Vagina (tissue), 2 donors: ENCODE data around the gene STK24. TPM values are rescaled to one million over a fixed set of nuclear protein-coding genes. Genes with fewer than 3 reads are reported as not detected.

Experiments used
- DNase-seq, 2 donors: peaks; one replicate each; pipeline ENCODE4 v3.0.0-alpha.2; 2017; ENCODE audit errors: extremely low spot score in 2 of 2
- H3K27ac ChIP-seq: fragments of 200-600 bp; sonication (generic); one replicate; pipeline ENCODE4 v1.5.1; 2019
- H3K27me3 ChIP-seq: fragments of 200-600 bp; sonication (generic); one replicate; pipeline ENCODE4 v1.5.1; 2019
- H3K36me3 ChIP-seq, 2 donors: fragments of 200-600 bp; sonication (generic); one replicate each; pipeline ENCODE4 v1.5.1; 2017 to 2019
- H3K4me1 ChIP-seq: fragments of 200-600 bp; sonication (generic); one replicate; pipeline ENCODE4 v1.5.1; 2019
- H3K4me3 ChIP-seq, 2 donors: fragments of 200-600 bp; sonication (generic); 1 replicate in 1 of 2; 2 replicates in 1 of 2; pipeline ENCODE4 v1.5.1; 2016 to 2019
- H3K9me3 ChIP-seq: fragments of 200-600 bp; sonication (generic); one replicate; pipeline ENCODE4 v1.5.1; 2019
- CTCF ChIP-seq, 3 experiments: fragments of 450-650 bp in 2 of 3; fragments of 200-600 bp in 1 of 3; sonication (generic) in 1 of 3; IDR thresholded peaks; one replicate each; pipeline ENCODE4 v1.5.1; 2017 to 2019; ENCODE audit warnings: antibody characterized with exemption in 3 of 3, mild to moderate bottlenecking in 2 of 3, moderate library complexity in 2 of 3
- POLR2A ChIP-seq, 2 donors: fragments of 450-650 bp; IDR thresholded peaks; one replicate each; pipeline ENCODE4 v1.6.1; 2017; ENCODE audit warnings: antibody characterized with exemption in 2 of 2, mild to moderate bottlenecking in 2 of 2, moderate library complexity in 2 of 2
- POLR2AphosphoS5 ChIP-seq, 2 donors: sonication (generic); formaldehyde crosslinking; IDR thresholded peaks; one replicate each; pipeline ENCODE4 v1.9.0; 2017; ENCODE audit warnings: antibody characterized with exemption in 2 of 2, mild to moderate bottlenecking in 2 of 2, low read depth in 1 of 2; ENCODE audit not compliant: insufficient read depth in 1 of 2
- intact Hi-C: fragments of 100-400 bp; cut with DNase I; formaldehyde crosslinking; loops from one replicate; pipeline ENCODE4 v1.15.1; 2023
- total RNA-seq: library from RNA; depleted of rRNA; stranded (reverse); fragments of >200 nt; gene quantifications from one replicate; pipeline ENCODE4 v1.2.3, GENCODE V29; 2016

Gene STK24
- total RNA-seq, 1 donor from 2014 or later = 82.5 TPM

- H3K4me3 ChIP-seq = no peak overlapping the region
- H3K9me3 ChIP-seq = no peaks in the 10 kb centered on the region
- H3K4me1 ChIP-seq = peaks cover 84% of the 10 kb centered on the region
- intact Hi-C loops = no loop called here
- H3K36me3 ChIP-seq = peaks cover 0 to 8% of the 10 kb centered on the region in 2 donors
- no peak overlapping the region for H3K27ac ChIP-seq
- no peaks in the 10 kb centered on the region for H3K27me3 ChIP-seq
- DNase-seq = no peak
- TF ChIP-seq POLR2AphosphoS5 (IDR thresholded peaks at IDR 0.05; ENCODE audit: insufficient read depth in 1 of 2, low read depth in 1 of 2) = no peak
- no peak for TF ChIP-seq CTCF (IDR thresholded peaks at IDR 0.05)
- no peak for TF ChIP-seq POLR2A (IDR thresholded peaks at IDR 0.05)
Observed at GRCh38 chr13:98549006-98549727, 27.7 kb downstream of the STK24 start.

GRCh38 chr13:98548230-98548629 is 28.7 kb downstream of the STK24 start:
- peaks cover 0 to 8% of the 10 kb centered on the region in 2 donors for H3K36me3 ChIP-seq
- no peak for TF ChIP-seq CTCF (IDR thresholded peaks at IDR 0.05)
- TF ChIP-seq POLR2A (IDR thresholded peaks at IDR 0.05) = no peak
- TF ChIP-seq POLR2AphosphoS5 (IDR thresholded peaks at IDR 0.05; ENCODE audit: insufficient read depth in 1 of 2, low read depth in 1 of 2) = no peak
- no peaks in the 10 kb centered on the region for H3K9me3 ChIP-seq
- no peak overlapping the region for H3K4me3 ChIP-seq
- peaks cover 85% of the 10 kb centered on the region for H3K4me1 ChIP-seq
- no peaks in the 10 kb centered on the region for H3K27me3 ChIP-seq
- H3K27ac ChIP-seq = no peak overlapping the region
- no peak for DNase-seq
- intact Hi-C loops = no loop called here

GRCh38 chr13:98547455-98547854 is 29.5 kb downstream of the STK24 start:
- no peaks in the 10 kb centered on the region for H3K9me3 ChIP-seq
- peaks cover 0 to 8% of the 10 kb centered on the region in 2 donors for H3K36me3 ChIP-seq
- no peaks in the 10 kb centered on the region for H3K27me3 ChIP-seq
- peaks cover 85% of the 10 kb centered on the region for H3K4me1 ChIP-seq
- no peak overlapping the region for H3K27ac ChIP-seq
- no peak for DNase-seq
- TF ChIP-seq POLR2A (IDR thresholded peaks at IDR 0.05) = no peak
- H3K4me3 ChIP-seq = no peak overlapping the region
- intact Hi-C loops = no loop called here

GRCh38 chr13:98546402-98546801 is 30.5 kb downstream of the STK24 start:
- no peak overlapping the region for H3K27ac ChIP-seq
- peaks cover 89% of the 10 kb centered on the region for H3K4me1 ChIP-seq

GRCh38 chr13:98544104-98544710 is 32.7 kb downstream of the STK24 start:
- peak overlapping the region; percentile 40 for H3K27ac ChIP-seq
- no peaks in the 10 kb centered on the region for H3K36me3 ChIP-seq
- no peak for DNase-seq
- H3K27me3 ChIP-seq = no peaks in the 10 kb centered on the region
- intact Hi-C loops = no loop called here
- H3K4me1 ChIP-seq = peaks cover 98% of the 10 kb centered on the region
- no peaks in the 10 kb centered on the region for H3K9me3 ChIP-seq
- TF ChIP-seq POLR2A (IDR thresholded peaks at IDR 0.05) = no peak
- no peak for TF ChIP-seq CTCF (IDR thresholded peaks at IDR 0.05)
- TF ChIP-seq POLR2AphosphoS5 (IDR thresholded peaks at IDR 0.05; ENCODE audit: insufficient read depth in 1 of 2, low read depth in 1 of 2) = no peak
- no peak overlapping the region for H3K4me3 ChIP-seq

More at GRCh38 chr13:98546402-98546801, 30.5 kb downstream of the STK24 start:
- TF ChIP-seq CTCF (IDR thresholded peaks at IDR 0.05) = no peak
- TF ChIP-seq POLR2A (IDR thresholded peaks at IDR 0.05) = no peak
- no peak for TF ChIP-seq POLR2AphosphoS5 (IDR thresholded peaks at IDR 0.05; ENCODE audit: insufficient read depth in 1 of 2, low read depth in 1 of 2)
- DNase-seq = no peak
- no peaks in the 10 kb centered on the region for H3K9me3 ChIP-seq
- H3K27me3 ChIP-seq = no peaks in the 10 kb centered on the region
- no peak overlapping the region for H3K4me3 ChIP-seq
- intact Hi-C loops = no loop called here
- peaks cover 0 to 8% of the 10 kb centered on the region in 2 donors for H3K36me3 ChIP-seq
